NCI-H2081 treated with DMSO at 0.1 percent for 48 hours (cell line): ENCODE measurements around the gene HUS1.

ENCODE experiments used
- DNase-seq: peaks from one replicate; lab custom pipeline; 2025; lab: John Stamatoyannopoulos, UW

Gene HUS1

GRCh38 chr7:47979832-47980181, 392 bp upstream of the HUS1 start:
- no peak for DNase-seq

DNA sequence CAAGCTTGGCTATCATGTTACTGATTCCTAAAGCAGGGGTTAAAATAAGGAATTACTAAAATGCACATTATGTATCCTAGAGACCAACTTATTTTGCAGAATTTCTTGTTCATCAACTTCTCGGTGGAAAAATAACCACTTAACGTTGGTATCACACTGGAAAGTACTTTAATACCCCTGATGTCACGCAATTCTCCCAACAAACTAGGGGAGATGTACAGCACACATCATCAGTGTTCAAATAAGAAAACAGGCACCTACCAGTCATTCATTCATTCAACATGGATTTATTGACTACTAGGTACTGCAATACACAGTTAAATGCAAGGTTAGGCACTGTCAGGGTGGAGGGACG, 648 bp downstream of the HUS1 start:
- no peak for DNase-seq

- no peak for DNase-seq
Observed at GRCh38 chr7:47973739-47974138, 5.7 kb downstream of the HUS1 start.

- no peak for DNase-seq
Observed at GRCh38 chr7:47970761-47971160, 8.7 kb downstream of the HUS1 start.

DNA sequence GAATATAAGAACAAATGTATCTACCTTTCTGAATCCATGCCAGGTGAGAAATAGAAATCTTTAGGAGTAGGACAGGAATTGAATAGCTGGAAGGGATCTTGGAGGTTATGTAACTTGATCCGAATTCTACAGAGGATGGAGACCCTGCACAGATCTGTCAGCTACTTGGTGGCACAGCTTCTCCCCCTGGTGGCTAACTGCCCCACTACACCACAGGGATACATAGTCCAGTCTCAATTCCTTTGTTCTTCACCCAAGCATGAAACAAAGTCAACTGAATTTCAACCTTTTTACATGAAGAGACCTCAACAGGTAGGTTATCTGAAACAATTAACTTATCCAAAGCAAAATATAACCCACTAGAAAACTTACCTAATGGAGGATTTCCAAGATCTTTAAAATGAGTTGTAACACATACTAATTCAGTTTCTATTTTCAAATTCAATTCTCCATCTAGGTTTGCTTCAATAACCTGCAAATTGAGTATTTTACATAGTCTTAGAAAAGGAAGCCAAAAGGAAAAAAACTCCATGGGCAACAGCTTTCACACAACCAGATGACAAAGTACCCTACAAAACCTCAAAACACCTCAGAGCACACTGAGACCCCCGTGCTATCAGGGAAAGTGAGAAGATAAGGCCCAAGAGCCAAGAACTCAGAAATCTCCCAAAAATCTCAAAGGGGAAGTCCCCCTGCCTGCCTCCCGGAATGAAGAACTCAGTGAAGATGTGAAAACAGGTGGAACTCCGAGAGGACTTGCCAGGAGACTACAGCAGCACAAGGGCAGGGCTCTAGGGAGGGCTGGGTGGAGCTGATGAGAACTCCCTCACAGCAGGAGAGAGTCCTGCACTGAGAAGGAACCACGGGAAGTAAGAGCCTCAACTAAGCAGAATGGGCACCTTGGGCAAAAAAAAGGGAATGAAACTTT, 10.3 kb downstream of the HUS1 start:
- no peak for DNase-seq

DNA sequence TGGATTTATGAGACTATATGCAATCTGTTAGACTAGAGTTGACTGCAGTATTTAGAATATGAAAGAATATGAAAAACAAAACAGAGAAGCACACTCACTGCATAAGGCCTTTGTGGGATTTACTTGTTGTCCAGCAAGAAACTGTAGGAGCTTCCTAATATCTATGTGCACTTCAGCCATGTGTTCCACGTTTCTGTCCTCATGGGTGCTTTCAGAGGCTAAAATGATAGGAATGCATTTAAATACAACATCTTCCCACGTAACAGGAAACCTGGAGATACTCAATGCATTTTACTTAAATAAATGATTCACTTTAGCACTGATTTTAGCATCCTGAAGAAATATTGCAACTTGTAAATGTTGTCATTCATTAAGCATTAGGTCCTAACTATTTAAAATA, 11.7 kb downstream of the HUS1 start:
- DNase-seq = no peak

DNA sequence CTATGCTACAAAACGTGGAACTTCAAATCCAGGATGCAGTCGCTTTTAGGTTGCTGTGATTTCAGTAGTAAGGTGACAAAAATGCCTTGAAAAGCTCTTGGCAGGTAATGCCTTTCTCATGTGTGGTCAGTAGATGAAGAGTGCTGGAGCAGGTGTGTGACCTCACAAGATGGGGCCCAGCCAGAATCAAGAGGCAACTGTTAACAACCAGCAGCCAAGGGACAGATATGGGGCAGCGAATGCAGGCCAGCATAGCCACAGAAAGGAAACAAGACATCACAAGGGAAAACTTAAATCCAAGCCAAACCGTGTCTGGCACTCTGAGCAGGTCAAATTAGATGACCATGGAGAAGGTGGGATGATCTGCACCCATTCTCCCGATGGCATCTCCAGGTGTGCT, 12.3 kb downstream of the HUS1 start:
- DNase-seq = no peak

DNA sequence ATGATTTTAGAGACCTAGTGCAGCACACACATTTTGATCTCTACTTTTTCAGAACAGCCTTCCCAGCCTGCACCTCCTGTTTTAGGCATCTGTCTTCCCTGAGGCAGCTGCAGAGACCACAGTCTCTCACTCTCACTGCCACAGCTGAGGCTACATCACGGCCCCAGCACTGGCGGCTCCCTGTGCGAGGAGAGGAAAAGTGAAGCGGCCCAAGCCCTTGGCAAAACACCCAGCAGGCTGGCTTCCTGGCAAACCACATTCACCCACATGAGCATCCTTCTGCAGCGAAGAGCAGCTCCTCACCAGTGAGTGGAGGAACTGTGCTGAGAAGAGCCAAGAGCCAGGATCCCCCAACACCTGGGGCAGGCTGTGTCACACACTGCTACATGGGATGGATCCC, 14.0 kb downstream of the HUS1 start:
- no peak for DNase-seq

GRCh38 chr7:47962262-47962661, 17.2 kb downstream of the HUS1 start:
- DNase-seq = no peak

DNA sequence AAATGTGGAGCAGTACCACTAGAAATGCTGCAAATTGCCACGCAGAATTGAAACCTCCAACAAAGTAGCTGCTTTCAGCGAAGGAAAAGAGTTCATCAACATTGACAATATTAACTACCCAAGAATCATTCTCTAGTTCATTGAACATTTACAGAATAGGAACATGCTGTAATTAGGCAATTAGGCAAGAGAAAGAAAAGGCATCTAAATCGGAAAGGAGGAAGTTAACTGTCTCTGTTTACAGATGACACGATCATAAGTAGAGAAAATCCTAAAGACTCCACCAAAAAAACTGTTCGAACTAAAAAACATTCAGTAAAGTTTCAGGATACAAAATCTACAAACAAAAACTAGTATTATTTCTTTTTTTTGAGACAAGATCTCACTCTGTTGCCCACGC, 22.3 kb downstream of the HUS1 start:
- no peak for DNase-seq

- no peak for DNase-seq
Observed at GRCh38 chr7:47956220-47956619, 23.2 kb downstream of the HUS1 start.

DNA sequence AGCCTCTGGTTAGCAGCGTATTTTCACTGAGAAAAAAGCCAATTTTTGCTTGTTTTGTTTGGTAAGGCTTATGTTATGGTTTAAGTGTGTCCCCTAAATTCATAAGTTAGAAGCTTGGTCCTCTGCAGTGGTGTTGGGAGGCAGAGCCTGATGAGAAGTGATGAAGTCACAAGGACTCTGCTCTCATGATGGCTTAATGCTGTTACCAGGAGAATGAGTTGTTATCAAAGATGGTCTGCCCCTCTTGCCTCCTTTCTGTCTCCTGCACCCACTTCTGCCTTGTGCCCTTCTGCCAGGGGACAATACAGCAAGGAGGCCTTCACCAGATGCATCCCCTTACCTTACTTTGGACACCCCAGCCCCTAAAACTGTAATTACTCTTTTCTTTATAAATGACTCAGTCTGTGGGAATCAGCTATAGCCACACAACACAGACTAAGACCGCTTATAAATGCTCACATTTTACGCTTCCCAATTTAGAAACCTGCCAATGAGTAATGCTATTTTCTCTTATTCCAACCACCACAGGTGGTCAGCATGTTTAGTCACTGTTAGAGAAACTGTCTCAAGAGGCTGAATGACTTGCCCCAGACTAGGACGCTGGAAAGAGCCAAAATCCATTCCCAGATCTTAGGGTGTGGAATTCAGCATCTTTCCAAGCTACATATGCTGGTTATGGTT, 25.0 kb downstream of the HUS1 start:
- DNase-seq = no peak

DNA sequence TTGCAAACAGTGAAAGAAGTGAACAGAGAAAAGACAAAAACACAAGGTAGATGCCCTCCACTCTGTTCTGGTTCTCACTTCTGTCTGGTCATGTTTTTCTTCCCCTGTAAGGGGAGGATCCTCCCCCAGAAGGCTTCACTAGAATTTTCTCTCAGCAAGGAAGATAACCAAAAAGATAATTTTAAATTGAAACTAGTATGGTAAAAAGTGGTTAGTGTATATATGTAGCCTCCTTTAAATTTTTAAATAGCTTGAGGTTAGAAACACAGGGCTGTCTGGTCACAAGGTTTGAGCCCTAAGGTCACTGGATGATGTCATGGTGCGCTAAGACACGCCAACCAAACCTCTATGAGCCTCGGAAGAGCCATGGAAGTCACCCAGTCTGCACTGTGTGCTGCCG, 25.6 kb downstream of the HUS1 start:
- no peak for DNase-seq

- DNase-seq = no peak
Observed at GRCh38 chr7:47952224-47952623, 27.2 kb downstream of the HUS1 start.

GRCh38 chr7:47951374-47951773, 28.0 kb downstream of the HUS1 start:
- no peak for DNase-seq

DNA sequence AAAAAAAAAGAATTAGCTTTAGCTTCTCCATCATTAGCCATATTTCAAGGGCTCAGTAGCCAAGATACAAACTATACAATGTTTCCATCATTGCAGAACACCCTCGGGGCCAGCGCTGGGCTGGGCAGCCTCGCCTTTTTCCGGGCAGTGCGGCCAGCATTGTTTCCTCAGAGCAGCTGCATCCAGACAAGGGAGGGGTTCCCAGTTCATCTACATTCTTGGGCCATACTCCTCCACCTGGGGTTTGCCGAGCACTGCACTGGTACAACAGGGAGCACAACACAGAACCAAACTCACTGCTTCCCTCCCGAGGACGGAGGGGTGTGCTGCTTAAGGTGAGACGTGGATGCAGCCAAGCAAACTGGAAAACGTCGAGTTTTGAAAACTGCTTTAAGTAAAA, 28.7 kb downstream of the HUS1 start:
- no peak for DNase-seq

GRCh38 chr7:47949703-47950102, 29.7 kb downstream of the HUS1 start:
- DNase-seq = no peak

DNA sequence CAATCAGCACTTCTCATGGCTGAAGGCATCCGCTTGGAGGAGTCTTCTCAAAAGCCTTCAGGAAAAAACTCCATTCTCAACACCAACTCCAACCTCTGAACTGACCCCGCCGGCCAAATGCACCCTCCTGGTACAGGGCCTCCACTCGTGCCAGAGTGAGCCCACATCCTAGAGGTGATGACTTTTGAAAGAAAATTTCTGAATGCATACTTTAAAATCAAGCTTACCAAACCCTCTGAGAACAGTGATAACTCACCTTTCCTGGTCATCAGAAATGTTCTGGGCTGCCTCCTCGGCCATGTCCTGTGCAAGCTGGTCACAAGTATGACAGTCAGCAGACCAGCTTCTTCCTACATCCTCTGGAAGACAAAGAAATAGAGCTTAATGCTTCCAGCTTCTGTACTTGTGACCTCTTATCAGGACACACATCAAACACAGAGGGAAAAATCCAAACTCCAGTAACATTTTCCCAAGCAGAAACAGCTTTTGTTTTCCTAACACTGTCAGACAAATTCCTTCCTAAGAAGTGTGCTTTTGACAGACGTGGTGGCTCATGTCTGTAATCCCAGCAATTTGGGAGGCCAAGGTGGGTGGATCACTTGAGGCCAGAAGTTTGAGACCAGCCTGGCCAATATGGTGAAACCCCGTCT, 31.1 kb downstream of the HUS1 start, which contains the start of gene PKD1L1:
TSS of gene PKD1L1 (minus strand) at position 326 of the 650 bp plus-strand sequence. CDS start at position 300, 26 bp downstream.
- no peak for DNase-seq

DNA sequence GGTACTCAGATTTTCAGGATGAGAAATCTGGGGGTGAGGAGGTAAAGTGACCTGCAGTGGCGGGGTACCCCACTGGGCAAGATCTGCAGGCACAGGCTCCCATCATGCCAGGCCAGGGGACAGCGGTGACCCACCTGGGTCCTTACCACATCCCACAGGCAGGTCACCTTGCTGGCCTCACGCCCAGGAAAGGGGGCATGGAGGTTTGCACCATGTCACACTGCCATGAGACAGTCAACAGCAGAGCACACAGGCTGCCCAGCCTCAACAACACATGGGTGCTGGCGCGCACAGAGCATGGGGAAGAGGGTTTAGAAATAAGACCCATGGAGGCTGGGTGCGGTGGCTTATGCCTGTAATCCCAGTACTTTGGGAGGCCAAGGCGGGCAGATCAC, 32.1 kb downstream of the HUS1 start:
- no peak for DNase-seq

DNA sequence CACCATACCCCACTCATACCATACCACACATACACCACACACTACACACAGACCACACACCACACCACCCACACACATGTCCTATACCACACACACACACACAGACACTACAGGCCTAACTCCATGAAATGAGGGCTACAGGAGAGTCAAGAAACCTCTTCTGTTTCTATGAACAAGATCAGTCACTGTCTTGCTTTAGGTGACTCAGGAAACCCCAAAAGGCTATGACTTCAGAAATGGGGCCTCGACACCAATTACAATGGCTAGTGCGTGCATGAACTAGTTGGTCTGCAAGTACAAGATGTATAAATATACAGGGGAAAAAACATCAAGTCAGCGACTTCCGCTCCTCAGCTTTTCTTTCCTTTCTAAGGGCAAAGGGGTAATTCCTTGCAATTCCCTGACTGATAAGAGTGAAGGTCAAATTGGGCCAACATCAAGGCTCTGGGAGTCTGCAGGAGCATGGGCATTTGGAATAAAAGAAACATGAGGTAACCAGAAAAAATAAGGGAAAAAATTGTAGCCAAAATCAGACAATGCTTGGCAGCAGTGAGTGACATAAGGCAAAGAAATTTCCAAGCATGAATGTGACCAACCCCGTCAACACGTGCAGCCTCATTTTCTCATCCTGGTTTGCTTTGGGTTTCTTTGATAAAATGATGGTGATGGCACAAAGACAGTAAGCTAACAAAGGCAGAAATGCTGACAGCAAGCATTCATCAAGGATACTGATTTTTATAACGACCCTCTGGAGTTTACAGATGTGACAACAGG, 32.6 kb downstream of the HUS1 start:
- no peak for DNase-seq

DNA sequence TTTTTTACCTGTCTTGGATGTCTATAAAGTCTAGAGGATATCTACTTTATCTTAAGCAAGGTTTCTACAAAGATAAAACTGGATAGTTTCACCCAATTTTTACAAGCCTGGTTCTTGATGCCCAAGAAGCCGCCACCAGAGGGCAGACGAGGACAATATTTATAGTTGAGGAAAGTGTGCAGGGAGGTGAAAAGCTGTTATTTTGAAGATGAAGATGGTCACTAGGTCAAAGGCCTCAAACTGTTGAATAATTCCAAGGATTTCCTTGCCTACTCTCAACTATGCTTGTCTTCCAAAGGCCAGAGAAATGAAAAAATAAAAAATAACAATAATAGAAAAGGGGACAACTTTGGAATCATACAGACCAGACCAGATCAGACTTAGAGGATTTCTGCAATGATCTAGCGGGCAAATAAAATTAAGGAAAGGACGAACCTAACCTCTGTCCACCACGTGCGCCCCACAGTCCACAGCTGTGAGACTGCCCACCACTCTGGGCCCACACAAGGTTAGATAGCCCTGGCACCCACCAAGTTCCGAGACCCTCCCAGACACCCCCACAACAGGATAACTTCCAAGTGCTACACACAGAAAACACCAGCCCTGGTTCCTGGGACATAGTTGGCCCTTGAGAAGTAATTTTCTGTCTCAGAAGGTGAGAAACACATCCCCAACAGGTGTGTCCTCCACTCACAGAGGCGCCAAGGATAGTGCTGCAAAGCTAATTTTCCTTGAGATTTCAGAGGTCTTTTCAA, 34.0 kb downstream of the HUS1 start:
- no peak for DNase-seq
